Osteocyte (in vitro differentiated cells): ENCODE measurements around the gene GIPC2. TPM values are rescaled to one million over a fixed set of nuclear protein-coding genes. Genes with fewer than 3 reads are reported as not detected.

Experiments
- DNase-seq: peaks from one replicate; pipeline ENCODE4 v3.0.0; 2021; ENCODE audit warnings: mixed read lengths; ENCODE audit not compliant: unreplicated experiment; ENCODE audit errors: extremely low spot score
- H3K27ac Mint-ChIP-seq: one replicate; pipeline ENCODE4 v1.8.0; 2021; ENCODE audit warnings: mild to moderate bottlenecking, mixed read lengths; ENCODE audit not compliant: unreplicated experiment
- H3K27me3 Mint-ChIP-seq: one replicate; pipeline ENCODE4 v1.8.0; 2021; ENCODE audit warnings: mixed read lengths; ENCODE audit not compliant: unreplicated experiment
- H3K36me3 Mint-ChIP-seq: one replicate; pipeline ENCODE4 v1.8.0; 2021; ENCODE audit warnings: mixed read lengths; ENCODE audit not compliant: unreplicated experiment
- H3K4me1 Mint-ChIP-seq: one replicate; pipeline ENCODE4 v1.8.0; 2021; ENCODE audit warnings: mixed read lengths; ENCODE audit not compliant: unreplicated experiment
- H3K4me3 Mint-ChIP-seq: one replicate; pipeline ENCODE4 v1.8.0; 2021; ENCODE audit warnings: mild to moderate bottlenecking, moderate library complexity, mixed read lengths; ENCODE audit not compliant: unreplicated experiment
- H3K9me3 Mint-ChIP-seq: one replicate; pipeline ENCODE4 v1.8.0; 2021; ENCODE audit warnings: mixed read lengths; ENCODE audit not compliant: unreplicated experiment
- CTCF ChIP-seq: fragments of 200-600 bp; sonication (generic); IDR thresholded peaks from 2 replicates; pipeline ENCODE4 v1.5.0; 2021; ENCODE audit warnings: antibody characterized with exemption, mild to moderate bottlenecking, moderate library complexity
- total RNA-seq: library from RNA; stranded (reverse); gene quantifications from 2 replicates; pipeline ENCODE4 v1.2.1, GENCODE V29; 2021

GIPC2 gene
- total RNA-seq, 1 donor from 2014 or later = 0.08 TPM

GRCh38 chr1:78088486-78088885 lies 42.7 kb downstream of the GIPC2 start:
- Mint-ChIP-seq H3K9me3 (peaks cover 18% of the 10 kb centered on the region), H3K4me3 (no peak overlapping the region), H3K27me3 (no peaks in the 10 kb centered on the region), H3K27ac (no peak overlapping the region), H3K4me1 (peaks cover 27% of the 10 kb centered on the region), H3K36me3 (peaks cover 8% of the 10 kb centered on the region)
- TF ChIP-seq CTCF = no peak
- DNase-seq = no peak

- Mint-ChIP-seq H3K4me1 (peaks cover 27% of the 10 kb centered on the region), H3K36me3 (peaks cover 8% of the 10 kb centered on the region), H3K27ac (peak overlapping the region; percentile 5), H3K4me3 (no peak overlapping the region), H3K9me3 (peaks cover 18% of the 10 kb centered on the region), H3K27me3 (no peaks in the 10 kb centered on the region)
- no peak for TF ChIP-seq CTCF
- DNase-seq = no peak
Measured at GRCh38 chr1:78089010-78089409, 43.2 kb downstream of the GIPC2 start.

- Mint-ChIP-seq H3K4me1 (peaks cover 39% of the 10 kb centered on the region), H3K27ac (peak overlapping the region; percentile 16), H3K36me3 (peaks cover 8% of the 10 kb centered on the region), H3K27me3 (no peaks in the 10 kb centered on the region), H3K9me3 (peaks cover 14% of the 10 kb centered on the region), H3K4me3 (no peak overlapping the region)
- no peak for DNase-seq
- TF ChIP-seq CTCF = no peak
Measured at GRCh38 chr1:78090472-78091133, 44.8 kb downstream of the GIPC2 start.

- Mint-ChIP-seq H3K4me1 (peaks cover 46% of the 10 kb centered on the region), H3K9me3 (peaks cover 7% of the 10 kb centered on the region), H3K27me3 (no peaks in the 10 kb centered on the region), H3K36me3 (peaks cover 5% of the 10 kb centered on the region), H3K27ac (no peak overlapping the region), H3K4me3 (no peak overlapping the region)
- TF ChIP-seq CTCF = no peak
- no peak for DNase-seq
Measured at GRCh38 chr1:78091215-78091813, 45.5 kb downstream of the GIPC2 start.

GRCh38 chr1:78091886-78092285 lies 46.1 kb downstream of the GIPC2 start:
- Mint-ChIP-seq H3K4me1 (peaks cover 52% of the 10 kb centered on the region), H3K36me3 (no peaks in the 10 kb centered on the region), H3K27ac (peak overlapping the region; percentile 45), H3K4me3 (no peak overlapping the region), H3K9me3 (peaks cover 2% of the 10 kb centered on the region), H3K27me3 (no peaks in the 10 kb centered on the region)
- DNase-seq = no peak
- no peak for TF ChIP-seq CTCF
